ENCODE measurements around the gene C17orf114.
A peak's percentile ranks its signal among the peaks of the same experiment; 100 is the strongest.

Gene C17orf114

GRCh38 chr17:4759776-4760236 is 42.3 kb downstream of the C17orf114 start (continued):
- TF ChIP-seq CBX2 (IDR thresholded peaks at IDR 0.05; ENCODE audit: low read depth, low read length) (no peak), CBX2 (CRISPR knock-in tag; IDR thresholded peaks at IDR 0.05; ENCODE audit: low read depth) (no peak), CERS6 (CRISPR knock-in tag; IDR thresholded peaks at IDR 0.05) (no peak), JARID2 (CRISPR knock-in tag; IDR thresholded peaks at IDR 0.05; ENCODE audit: insufficient replicate concordance) (no peak), REST (IDR thresholded peaks at IDR 0.05; ENCODE audit: borderline replicate concordance in 1 of 2, low read depth in 1 of 2, low read length in 2 of 2) (peak in 1 of 2 experiments; percentile 11; a peak in 1 of 4 replicates), ZNF530 (CRISPR knock-in tag; IDR thresholded peaks at IDR 0.05; ENCODE audit: low read depth) (no peak), NFATC3 (CRISPR knock-in tag; IDR thresholded peaks at IDR 0.05) (no peak), ATF6 (CRISPR knock-in tag; conservative IDR thresholded peaks at IDR 0.05) (no peak), PBX2 (CRISPR knock-in tag; IDR thresholded peaks at IDR 0.05) (peak; percentile 32; the same call in 1 of the 2 replicates), ZNF354B (CRISPR knock-in tag; IDR thresholded peaks at IDR 0.05) (no peak), ZBTB26 (CRISPR knock-in tag; IDR thresholded peaks at IDR 0.05; ENCODE audit: borderline replicate concordance) (no peak; the same call in 1 of the 2 replicates), ZNF282 (IDR thresholded peaks at IDR 0.05; ENCODE audit: partially characterized antibody) (no peak), MYNN (CRISPR knock-in tag; IDR thresholded peaks at IDR 0.05; ENCODE audit: low read depth) (no peak), MAZ (IDR thresholded peaks at IDR 0.05; ENCODE audit: borderline replicate concordance, low read depth, low read length) (0 out of 2 replicates have a peak, but pooled peaks have one; percentile 59), MAZ (CRISPR knock-in tag; IDR thresholded peaks at IDR 0.05; ENCODE audit: low read depth) (peak; percentile 53; the same call in 1 of the 2 replicates), ZNF33A (CRISPR knock-in tag; IDR thresholded peaks at IDR 0.05; ENCODE audit: borderline replicate concordance) (no peak), IKZF4 (CRISPR knock-in tag; IDR thresholded peaks at IDR 0.05; ENCODE audit: borderline replicate concordance, low read depth, not compliant biosample characterization) (no peak), SMC3 (IDR thresholded peaks at IDR 0.05; ENCODE audit: low read length) (no peak; the same call in 1 of the 2 replicates), CAMTA2 (CRISPR knock-in tag; IDR thresholded peaks at IDR 0.05; ENCODE audit: borderline replicate concordance) (no peak), SKI (IDR thresholded peaks at IDR 0.05; ENCODE audit: partially characterized antibody) (peak; percentile 49), SIN3A (IDR thresholded peaks at IDR 0.05; ENCODE audit: borderline replicate concordance, low read depth, low read length) (no peak)
